OCI-LY3 (cell line): ENCODE results near the gene FMNL3.

ENCODE experiments used
- CTCF ChIP-seq: fragments of 200-600, 300-600 bp; sonication (generic); IDR thresholded peaks from 2 replicates; pipeline ENCODE4 v1.5.1; 2014; ENCODE audit warnings: antibody characterized with exemption, low read length, low read depth
- EZH2phosphoT487 ChIP-seq: fragments of 200-600 bp; shearing (Covaris generic); IDR thresholded peaks from 2 replicates; pipeline ENCODE4 v1.6.1; 2018; ENCODE audit warnings: antibody characterized with exemption, mixed run types, low read depth

GRCh38 chr12:49702009-49702408 is 5.2 kb downstream of the FMNL3 start:
- TF ChIP-seq EZH2phosphoT487 (no peak), CTCF (no peak)
